Amniotic epithelial cell (primary cell): ENCODE measurements around the gene PNCK.
"Not testable (repeated sequence)": the region's sequence is repeated elsewhere in the genome, so short reads cannot be mapped to it uniquely, and the experiment has no call there.

Experiments used
- DNase-seq: peaks from one replicate; pipeline ENCODE4 v3.0.0-alpha.2; 2010; ENCODE audit warnings: low read depth

Gene PNCK

DNA sequence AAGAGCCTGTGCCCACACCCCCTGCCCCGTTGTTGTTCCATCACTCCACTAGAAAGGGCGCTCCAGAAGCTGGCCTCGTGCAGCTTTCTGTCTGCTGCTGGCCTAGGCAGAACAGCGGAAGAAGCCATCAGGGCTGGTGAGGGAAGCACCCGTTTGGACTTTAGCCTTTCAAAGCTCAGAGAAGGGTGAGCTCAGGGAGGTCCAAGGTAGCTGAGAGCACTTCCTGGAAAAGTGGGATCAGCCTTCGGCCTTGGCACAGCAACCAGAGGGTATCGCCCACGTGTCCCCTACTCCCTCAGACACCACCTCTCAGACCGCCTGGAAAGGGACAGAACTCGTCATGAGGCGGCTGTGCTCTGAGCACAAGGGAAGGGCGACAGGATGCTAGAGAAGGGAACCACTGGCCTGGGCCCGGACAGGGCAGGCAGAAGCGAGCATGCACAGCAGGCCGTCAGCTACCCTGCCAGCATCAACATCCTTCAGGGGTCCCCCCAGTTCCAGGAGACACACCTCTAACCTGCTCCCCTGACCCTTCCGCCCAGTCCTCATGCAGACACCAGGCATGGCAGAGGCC lies 25.7 kb upstream of the PNCK start:
- not testable (repeated sequence) for DNase-seq

GRCh38 chrX:153697924-153698865 lies 24.6 kb upstream of the PNCK start:
- DNase-seq, result no peak

DNA sequence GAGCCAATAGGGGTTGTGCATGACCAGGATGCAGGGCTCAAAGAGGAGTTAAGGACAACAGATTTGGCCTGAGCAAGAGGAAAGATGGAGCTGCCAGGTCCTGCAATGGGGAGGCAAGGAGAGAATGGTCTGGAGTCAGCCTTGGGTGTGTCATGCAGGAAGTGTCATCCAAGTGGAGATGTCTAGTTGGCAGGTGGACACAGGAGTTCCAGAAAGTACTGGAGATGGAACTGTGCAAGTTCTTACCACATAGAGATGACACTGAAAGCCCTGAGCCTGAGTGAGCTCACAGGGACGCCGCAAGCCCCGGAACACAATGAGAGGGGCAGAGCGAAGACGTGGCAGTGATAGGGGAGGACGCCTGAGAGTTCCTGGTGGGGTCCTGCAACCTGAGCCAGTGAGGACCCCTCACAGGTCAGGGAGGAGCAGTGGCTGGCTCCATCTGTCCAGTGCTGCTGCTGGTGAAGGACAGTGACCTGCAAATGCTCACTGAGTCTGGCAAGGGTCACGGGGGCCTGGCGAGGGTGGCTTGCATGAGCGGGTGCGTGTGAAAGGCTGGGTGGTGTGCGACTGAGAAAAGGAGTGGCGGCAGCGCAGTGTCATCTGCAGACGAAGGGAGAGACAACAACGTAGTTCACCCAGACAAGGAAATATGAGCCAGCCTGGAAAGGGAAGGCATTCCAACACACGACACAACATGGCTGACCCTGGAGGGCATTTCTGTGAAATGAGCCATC lies 23.5 kb upstream of the PNCK start:
- not testable (repeated sequence) for DNase-seq

GRCh38 chrX:153696538-153696937 lies 22.9 kb upstream of the PNCK start:
- not testable (repeated sequence) for DNase-seq

- DNase-seq, result no peak
These were observed 22.5 kb upstream of the PNCK start for GRCh38 chrX:153696100-153696499.

- DNase-seq, result no peak
These were observed 21.2 kb upstream of the PNCK start for GRCh38 chrX:153694687-153695270.

DNA sequence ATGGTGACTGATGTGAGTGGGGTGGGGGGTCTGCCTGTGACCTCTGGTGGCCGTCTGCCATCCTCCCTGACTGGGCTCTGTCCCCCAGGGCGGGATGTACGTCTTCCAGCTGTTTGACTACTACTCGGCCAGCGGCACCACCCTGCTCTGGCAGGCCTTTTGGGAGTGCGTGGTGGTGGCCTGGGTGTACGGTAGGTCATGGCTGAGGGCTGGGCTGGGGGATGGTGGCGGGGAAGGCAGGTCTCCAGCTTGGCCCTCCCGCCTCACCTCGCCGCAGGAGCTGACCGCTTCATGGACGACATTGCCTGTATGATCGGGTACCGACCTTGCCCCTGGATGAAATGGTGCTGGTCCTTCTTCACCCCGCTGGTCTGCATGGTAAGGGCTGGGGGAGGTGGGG lies 20.6 kb upstream of the PNCK start:
- DNase-seq, result not testable (repeated sequence)

GRCh38 chrX:153693216-153694086 lies 19.8 kb upstream of the PNCK start:
- no peak for DNase-seq

- no peak for DNase-seq
These were observed 19.1 kb upstream of the PNCK start for GRCh38 chrX:153692611-153693156.

GRCh38 chrX:153692003-153692402 lies 18.4 kb upstream of the PNCK start:
- DNase-seq, result no peak

DNA sequence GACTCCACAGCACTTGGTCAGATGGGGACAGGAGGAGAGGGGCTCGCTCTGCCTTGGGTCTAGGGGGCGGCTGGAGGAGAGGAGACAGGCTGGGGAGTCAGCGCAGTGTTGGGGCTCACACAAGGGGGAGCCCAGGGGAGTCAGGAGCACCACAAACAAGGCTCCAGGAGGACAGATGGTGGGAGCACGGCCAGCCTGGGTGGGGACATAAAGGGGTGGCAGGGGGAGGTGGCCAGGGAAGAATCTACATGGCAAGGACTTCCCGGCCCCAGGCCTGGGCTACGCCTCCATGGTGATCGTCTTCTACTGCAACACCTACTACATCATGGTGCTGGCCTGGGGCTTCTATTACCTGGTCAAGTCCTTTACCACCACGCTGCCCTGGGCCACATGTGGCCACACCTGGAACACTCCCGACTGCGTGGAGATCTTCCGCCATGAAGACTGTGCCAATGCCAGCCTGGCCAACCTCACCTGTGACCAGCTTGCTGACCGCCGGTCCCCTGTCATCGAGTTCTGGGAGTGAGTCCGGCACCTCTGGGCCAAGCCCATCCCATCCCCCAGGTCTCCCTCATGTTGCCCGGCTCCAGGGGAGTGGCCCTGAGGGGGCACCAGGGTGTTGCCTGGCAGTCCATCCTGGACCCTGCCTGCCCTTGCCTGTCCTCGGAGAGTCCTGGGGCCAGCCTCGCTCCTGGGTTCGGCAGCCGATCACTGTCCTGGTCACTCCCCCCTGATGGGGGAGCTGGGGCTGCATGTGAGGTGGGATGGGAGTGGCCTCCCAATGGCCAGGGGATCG lies 17.6 kb upstream of the PNCK start:
- not testable (repeated sequence) for DNase-seq

DNA sequence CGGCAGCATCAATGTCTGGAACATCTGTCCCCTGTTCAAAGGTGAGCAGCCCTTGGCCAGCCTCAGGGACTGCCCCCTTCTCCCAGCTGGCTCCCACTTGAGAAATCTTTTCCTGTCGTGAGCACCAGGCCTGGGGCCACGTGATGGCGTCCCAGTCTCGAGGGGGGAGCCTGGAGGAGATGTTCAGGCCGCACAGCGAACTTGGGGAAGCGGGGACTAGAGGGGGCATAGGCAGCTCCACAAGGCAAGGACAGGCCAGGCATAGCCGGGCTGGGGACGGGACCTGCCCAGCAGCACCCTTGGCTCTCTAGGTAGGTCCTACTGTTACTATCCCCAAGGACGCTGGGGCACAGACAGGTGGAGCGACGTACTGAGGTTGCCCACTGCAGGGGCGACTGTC lies 16.9 kb upstream of the PNCK start:
- DNase-seq, result no peak

DNA sequence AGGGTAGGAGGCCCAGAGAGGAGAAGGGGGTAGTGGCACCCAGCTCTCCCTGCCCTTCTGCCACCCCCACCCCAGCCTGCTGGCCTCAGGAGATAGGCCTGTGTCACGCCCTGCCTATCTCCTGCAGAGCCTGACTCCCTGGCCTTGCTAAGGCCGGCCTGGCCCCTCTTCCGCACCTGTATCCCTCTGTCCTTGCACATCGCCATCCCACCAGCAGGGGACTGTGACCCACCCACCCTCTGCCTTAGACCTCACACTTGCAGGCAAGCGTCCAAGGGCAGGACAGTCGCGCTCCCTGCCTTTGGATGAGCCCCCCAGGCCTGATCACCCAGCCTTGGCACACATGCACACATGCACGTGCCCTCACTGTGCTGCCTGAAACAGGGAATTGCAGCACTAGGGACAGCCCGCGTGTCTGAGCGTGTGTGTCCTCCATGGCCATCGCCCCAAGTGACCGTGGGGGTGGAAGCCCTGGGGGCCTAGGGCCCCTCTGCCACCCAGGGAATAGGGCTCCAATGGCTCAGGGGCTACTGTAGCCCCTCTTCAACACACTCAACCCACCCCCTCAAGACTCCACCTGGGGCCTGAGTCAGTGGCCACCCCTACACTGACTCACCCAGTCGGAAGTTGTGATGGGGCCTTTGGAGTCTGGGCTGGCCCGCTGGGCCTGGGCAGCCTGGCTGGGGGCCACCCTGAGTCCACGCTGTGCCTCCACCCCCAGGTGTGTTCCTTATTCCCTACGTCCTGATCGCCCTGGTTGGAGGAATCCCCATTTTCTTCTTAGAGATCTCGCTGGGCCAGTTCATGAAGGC lies 16.2 kb upstream of the PNCK start:
- no peak for DNase-seq

DNA sequence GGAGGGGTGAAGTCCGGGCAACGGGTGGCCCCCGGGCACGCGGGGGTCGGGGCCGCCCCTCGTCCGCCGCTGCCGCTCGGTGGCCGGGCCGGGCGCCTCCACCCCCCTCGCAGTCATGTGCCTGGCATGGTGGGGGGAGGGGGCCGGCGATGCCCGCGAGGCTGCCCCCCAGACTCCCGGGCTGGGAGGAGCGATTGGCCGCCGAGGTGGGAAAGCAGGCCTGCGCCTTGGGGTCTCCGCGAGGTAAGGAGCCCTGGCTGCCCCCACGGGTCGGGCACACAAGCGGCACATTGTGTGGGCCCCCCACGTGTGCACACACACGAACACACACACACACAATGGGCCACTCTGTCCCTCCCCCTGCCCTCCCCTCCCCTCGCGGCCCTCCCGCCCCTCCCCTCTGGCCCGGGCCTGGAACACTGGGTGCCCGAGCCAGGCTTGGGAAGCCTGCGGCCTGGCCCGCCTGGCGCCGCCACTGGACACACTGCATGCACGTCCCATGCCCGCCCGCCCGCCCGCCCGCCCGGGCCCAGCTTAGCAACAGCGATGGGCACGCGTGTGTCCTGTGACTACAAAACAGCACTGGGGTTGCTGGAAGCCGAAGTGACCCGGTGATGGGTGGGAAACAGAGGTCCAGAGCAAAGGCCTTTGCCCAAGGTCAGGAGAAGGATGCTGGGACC lies 15.4 kb upstream of the PNCK start:
- no peak for DNase-seq

DNA sequence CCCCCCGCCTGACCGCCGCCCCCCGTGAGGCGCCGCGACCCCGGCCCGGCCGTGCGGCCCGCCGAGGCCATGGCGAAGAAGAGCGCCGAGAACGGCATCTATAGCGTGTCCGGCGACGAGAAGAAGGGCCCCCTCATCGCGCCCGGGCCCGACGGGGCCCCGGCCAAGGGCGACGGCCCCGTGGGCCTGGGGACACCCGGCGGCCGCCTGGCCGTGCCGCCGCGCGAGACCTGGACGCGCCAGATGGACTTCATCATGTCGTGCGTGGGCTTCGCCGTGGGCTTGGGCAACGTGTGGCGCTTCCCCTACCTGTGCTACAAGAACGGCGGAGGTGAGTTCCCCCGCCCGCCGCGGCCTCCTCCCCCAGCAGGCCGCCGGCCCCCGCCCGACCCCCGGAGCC lies 14.9 kb upstream of the PNCK start:
- DNase-seq, result no peak

- no peak for DNase-seq
These were observed 14.5 kb upstream of the PNCK start for GRCh38 chrX:153688071-153688470.

GRCh38 chrX:153687121-153688039 lies 13.8 kb upstream of the PNCK start, which contains the start of gene SLC6A8:
Gene SLC6A8 (plus strand): TSS chrX:153687926. CDS start chrX:153688575, 649 bp downstream.
- peak; percentile 42 for DNase-seq

GRCh38 chrX:153686711-153687110 lies 13.1 kb upstream of the PNCK start:
- no peak for DNase-seq
